ENCODE data around the gene HOMER3. TPM values are rescaled to one million over a fixed set of nuclear protein-coding genes. Genes with fewer than 3 reads are reported as not detected.
A peak's percentile ranks its signal among the peaks of the same experiment; 100 is the strongest.

HOMER3 gene
- total and polyA plus RNA-seq, 9 of the 15 experiments (the other 6 are each of a cell fraction or from before 2014, with no cell fraction given), result 1.3 to 5.1 (median 3.7) TPM; not detected in 2

GRCh38 chr19:18931316-18932162, 9.5 kb downstream of the HOMER3 start (continued):
- TF ChIP-seq GABPB1 (CRISPR knock-in tag; IDR thresholded peaks at IDR 0.05) (0 out of 2 replicates have a peak, but pooled peaks have one; percentile 22), SMARCA5 (IDR thresholded peaks at IDR 0.05) (peak; percentile 81), ZBTB33 (CRISPR knock-in tag; IDR thresholded peaks at IDR 0.05) (peak; percentile 57; the same call in 1 of the 2 replicates), CREB1 (IDR thresholded peaks at IDR 0.05) (no peak), CREB1 (CRISPR knock-in tag; IDR thresholded peaks at IDR 0.05) (0 out of 2 replicates have a peak, but pooled peaks have one; percentile 43), MYNN (IDR thresholded peaks at IDR 0.05) (no peak), MYNN (CRISPR knock-in tag; IDR thresholded peaks at IDR 0.05) (no peak), RNF219 (CRISPR knock-in tag; IDR thresholded peaks at IDR 0.05) (no peak), CREBBP (IDR thresholded peaks at IDR 0.05; ENCODE audit: low read depth, low read length) (no peak), MIER1 (IDR thresholded peaks at IDR 0.05; ENCODE audit: low read depth) (no peak), SAFB (IDR thresholded peaks at IDR 0.05; ENCODE audit: borderline replicate concordance, low read depth, low read length) (0 out of 2 replicates have a peak, but pooled peaks have one; percentile 23)
